Keratinocyte (primary cell): ENCODE data around the gene EPHB1.

Experiments
- CTCF ChIP-seq, 3 experiments: IDR thresholded peaks in 1 of 3; conservative IDR thresholded peaks in 1 of 3; optimal IDR thresholded peaks in 1 of 3; 2 replicates in 2 of 3; 3 replicates in 1 of 3; pipeline versions ENCODE3 to v1.5.1; 2011; ENCODE audit warnings: low read length in 3 of 3, mild to moderate bottlenecking in 3 of 3, moderate library complexity in 2 of 3, control low read depth in 1 of 3, inconsistent platforms in 1 of 3; ENCODE audit not compliant: insufficient read depth in 2 of 3; ENCODE audit errors: extremely low read depth in 1 of 3
- EZH2 ChIP-seq: IDR thresholded peaks from one replicate; pipeline ENCODE4 v1.6.1; 2012; ENCODE audit warnings: inconsistent platforms, mild to moderate bottlenecking, low read length, moderate library complexity

DNA sequence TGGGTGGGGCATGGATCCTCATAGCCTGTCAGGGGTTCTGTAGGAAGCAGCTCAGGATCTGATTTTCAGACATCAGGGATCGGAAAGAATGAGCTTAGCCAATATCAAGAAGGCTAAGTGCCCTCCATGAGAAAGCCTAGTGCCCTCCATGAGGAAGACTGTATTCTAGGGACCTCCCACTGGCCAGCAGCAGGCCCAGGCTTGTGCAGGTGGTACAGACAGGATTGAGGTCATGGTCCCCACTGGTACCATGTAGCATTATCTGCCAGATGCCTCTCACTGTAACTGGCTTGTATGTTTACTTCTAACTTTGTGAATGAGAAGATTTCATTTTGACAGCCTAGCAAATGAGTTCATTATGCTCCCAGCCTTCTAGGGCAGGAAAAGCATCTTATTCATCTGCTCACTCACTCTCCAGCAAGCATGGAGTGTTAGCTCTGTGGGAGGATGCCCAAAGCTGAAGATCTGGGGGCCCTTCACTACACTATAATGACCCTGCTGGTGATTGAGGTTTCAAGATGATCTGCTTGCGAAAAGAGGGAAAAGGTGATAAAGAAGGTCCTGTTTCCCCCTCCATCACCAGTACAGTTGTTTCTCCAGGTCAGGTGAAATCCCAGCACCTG is 7.5 kb downstream of the EPHB1 start:
- TF ChIP-seq CTCF (optimal IDR thresholded peaks at IDR 0.05 in 1 of 3, IDR thresholded peaks at IDR 0.05 in 1 of 3, conservative IDR thresholded peaks at IDR 0.05 in 1 of 3; ENCODE audit: extremely low read depth in 1 of 3, insufficient read depth in 2 of 3, low read length in 3 of 3) (no peak), EZH2 (no peak)
